Posterior vena cava (tissue), 2 donors: ENCODE results near the gene STK17B. TPM values are rescaled to one million over a fixed set of nuclear protein-coding genes. Genes with fewer than 3 reads are reported as not detected.
"Not testable (repeated sequence)": the region's sequence is repeated elsewhere in the genome, so short reads cannot be mapped to it uniquely, and the experiment has no call there.

Experiments used
- DNase-seq: peaks from one replicate; pipeline ENCODE4 v3.0.0-alpha.2; 2020; ENCODE audit warnings: low spot score
- intact Hi-C, 2 donors: fragments of 100-400 bp; cut with DNase I; formaldehyde crosslinking; loops; one replicate each; pipeline versions ENCODE4 v1.14.1 to v1.14.2; 2022 to 2023
- total RNA-seq, 2 donors: library from RNA; stranded (reverse); fragmentation: NEBNext Ultra II Directional; extraction: Animal tissue kit (Norgen Biotek cat#: 25700); gene quantifications; one replicate each; pipeline ENCODE4 v1.2.1, GENCODE V29; 2021
- donor health status: DM: yes; HTN: yes; CAD: no.
- donor health status: DM: yes; HTN: yes; CAD: no.

STK17B gene
- total RNA-seq, 2 donors from 2014 or later = 23.3 to 31.8 TPM

DNA sequence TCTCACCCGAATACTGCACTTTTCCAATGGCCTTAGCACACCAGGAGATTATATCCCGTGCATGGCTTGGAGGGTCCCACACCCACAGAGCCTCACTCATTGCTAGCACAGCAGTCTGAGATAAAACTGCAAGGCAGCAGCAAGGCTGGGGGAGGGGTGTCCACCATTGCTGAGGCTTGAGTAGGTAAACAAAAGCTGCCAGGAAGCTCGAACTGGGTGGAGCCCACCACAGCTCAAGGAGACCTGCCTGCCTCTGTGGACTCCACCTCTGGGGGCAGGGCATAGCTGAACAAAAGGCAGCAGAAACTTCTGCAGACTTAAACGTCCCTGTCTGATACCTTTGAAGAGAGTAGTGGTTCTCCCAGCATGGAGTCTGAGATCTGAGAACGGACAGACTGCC, 81.9 kb downstream of the STK17B start:
- intact Hi-C loops = loop anchor here in 1 of 2 donors (10.0 kb wide), 1 partner anchor 535 kb away; no protein-coding TSS in a partner anchor
- DNase-seq = not testable (repeated sequence)

DNA sequence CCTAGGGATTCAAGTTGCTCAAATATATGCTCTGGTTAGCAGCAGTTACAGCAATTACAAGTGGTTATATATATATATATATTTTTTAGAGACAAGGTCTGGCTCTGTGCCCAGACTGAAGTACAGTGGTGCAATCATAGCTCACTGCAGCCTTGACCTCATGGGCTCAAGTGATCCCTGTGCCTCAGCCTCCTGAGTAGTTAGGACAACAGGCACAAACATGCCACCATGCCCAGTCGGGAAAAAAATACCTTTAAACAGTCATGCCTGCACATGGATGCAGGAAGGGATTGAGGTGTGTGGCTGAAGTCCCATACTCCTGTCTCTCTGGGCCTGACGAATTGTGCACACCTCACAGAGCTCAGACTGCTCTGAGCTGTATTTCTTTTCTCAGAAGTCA, 83.2 kb downstream of the STK17B start:
- no peak for DNase-seq
- intact Hi-C loops = loop anchor here in 1 of 2 donors (10.0 kb wide), 1 partner anchor 537 kb away; no protein-coding TSS in a partner anchor

DNA sequence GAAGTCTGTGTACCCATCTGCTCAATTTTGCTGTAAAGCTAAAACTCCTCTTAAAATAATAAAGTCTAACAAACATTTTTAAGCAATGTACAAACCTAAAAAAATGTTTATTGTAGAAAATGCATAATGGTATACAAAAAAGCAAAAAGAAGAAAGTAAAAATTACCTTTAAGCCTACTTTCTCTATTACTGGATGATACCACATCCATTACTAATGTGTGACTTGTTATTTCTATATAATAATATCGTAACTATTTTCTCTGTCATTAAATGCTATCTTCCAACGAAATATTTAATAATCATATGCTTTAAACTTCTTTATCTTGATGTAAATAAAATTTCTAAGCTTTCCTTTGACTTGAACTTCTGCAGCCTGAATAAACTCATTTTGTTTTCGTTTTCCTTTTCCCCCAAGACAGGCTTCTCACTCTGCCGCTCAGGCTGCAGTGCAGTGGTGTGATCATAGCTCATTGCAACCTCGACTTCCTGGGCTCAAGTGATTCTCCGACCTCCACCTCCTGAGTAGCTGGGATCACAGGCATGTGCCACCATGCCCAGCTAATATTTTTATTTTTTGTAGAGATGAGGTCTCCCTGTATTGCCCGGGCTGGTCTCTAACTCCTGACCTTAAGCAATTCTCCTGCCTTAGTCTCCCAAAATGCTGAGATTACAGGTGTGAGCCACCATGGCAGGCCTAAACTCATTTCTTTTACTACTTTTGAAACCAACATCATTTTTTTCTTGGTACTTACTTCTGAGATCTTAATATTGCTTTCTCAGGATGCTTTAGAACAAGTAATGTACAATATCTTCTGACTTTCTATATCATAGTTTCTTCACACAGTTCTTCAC, 84.6 kb downstream of the STK17B start:
- no peak for DNase-seq
- intact Hi-C loops = loop anchor here in 1 of 2 donors (10.0 kb wide), 1 partner anchor 538 kb away; no protein-coding TSS in a partner anchor

DNA sequence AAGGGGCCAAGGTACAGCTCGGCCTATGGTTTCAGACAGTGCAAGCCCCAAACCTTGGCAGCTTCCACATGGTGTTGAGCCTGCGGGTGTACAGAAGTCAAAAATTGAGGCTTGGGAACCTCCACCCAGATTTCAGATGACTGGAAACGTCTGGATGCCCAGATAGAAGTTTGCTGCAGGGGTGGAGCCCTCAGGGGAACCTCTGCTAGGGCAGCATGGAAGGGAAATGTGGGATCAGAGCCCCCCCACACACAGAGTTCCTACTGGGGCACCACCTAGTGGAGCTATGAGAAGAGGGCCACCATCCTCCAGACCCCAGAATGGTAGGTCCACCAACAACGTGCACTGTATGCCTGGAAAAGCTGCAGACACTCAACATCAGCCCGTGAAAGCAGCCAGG, 87.8 kb downstream of the STK17B start:
- intact Hi-C loops = loop anchor here in 1 of 2 donors (10.0 kb wide), 1 partner anchor 541 kb away; no protein-coding TSS in a partner anchor
- DNase-seq = no peak

Other genes with a start within 250 kb of the STK17B start
- 1 to 10 TPM; 1.4 to 2.5 TPM for gene DNAH7, start 102.7 kb downstream of the STK17B start, total RNA-seq